Suprapubic skin (tissue), 4 donors: ENCODE results near the gene CDH13. TPM values are rescaled to one million over a fixed set of nuclear protein-coding genes. Genes with fewer than 3 reads are reported as not detected.

Experiments used
- DNase-seq, 2 donors: peaks; one replicate each; pipeline ENCODE4 v3.0.0-alpha.2; 2019; ENCODE audit warnings: low spot score in 2 of 2
- H3K27ac ChIP-seq: fragments of 200-600 bp; sonication (generic); one replicate; pipeline ENCODE4 v1.5.1; 2019
- H3K27me3 ChIP-seq: fragments of 200-600 bp; sonication (generic); one replicate; pipeline ENCODE4 v1.5.1; 2019
- H3K36me3 ChIP-seq: fragments of 200-600 bp; sonication (generic); one replicate; pipeline ENCODE4 v1.5.1; 2019
- H3K4me1 ChIP-seq: fragments of 200-600 bp; sonication (generic); one replicate; pipeline ENCODE4 v1.5.1; 2019
- H3K4me3 ChIP-seq: fragments of 200-600 bp; sonication (generic); one replicate; pipeline ENCODE4 v1.5.1; 2019; ENCODE audit warnings: mild to moderate bottlenecking
- H3K9me3 ChIP-seq: fragments of 200-600 bp; sonication (generic); one replicate; pipeline ENCODE4 v1.5.1; 2019
- EP300 ChIP-seq: sonication (generic); formaldehyde crosslinking; IDR thresholded peaks from one replicate; pipeline ENCODE4 v1.6.1; 2017; ENCODE audit warnings: antibody characterized with exemption
- POLR2A ChIP-seq, 2 donors: fragments of 450-650 bp; IDR thresholded peaks; one replicate each; pipeline ENCODE4 v1.6.1; 2017; ENCODE audit warnings: antibody characterized with exemption in 2 of 2, mild to moderate bottlenecking in 2 of 2, moderate library complexity in 2 of 2
- POLR2AphosphoS5 ChIP-seq, 3 donors: sonication (generic); formaldehyde crosslinking; IDR thresholded peaks; one replicate each; pipeline ENCODE4 v1.6.1; 2017; ENCODE audit warnings: antibody characterized with exemption in 3 of 3
- WGBS: methylation state at CpG from one replicate; pipeline ENCODE4 v1.1.5; 2018; 5-methylcytosine and 5-hydroxymethylcytosine counted together
- total RNA-seq, 4 donors: library from RNA; depleted of rRNA; stranded (reverse); fragments of >200 nt; gene quantifications; one replicate each; pipeline ENCODE4 v1.1.0, GENCODE V29; 2016
- TF ChIP-seq, protein P1 (sequence below), 2 donors: fragments of 200-600 bp in 1 of 2; fragments of 450-650 bp in 1 of 2; sonication (generic) in 1 of 2; IDR thresholded peaks; one replicate each; pipeline ENCODE4 v1.5.1; 2016 to 2019; ENCODE audit warnings: antibody characterized with exemption in 2 of 2, mild to moderate bottlenecking in 1 of 2, moderate library complexity in 1 of 2

The CDH13 gene
- total RNA-seq, 4 donors from 2014 or later = 90.4 to 176 (median 139) TPM

DNA sequence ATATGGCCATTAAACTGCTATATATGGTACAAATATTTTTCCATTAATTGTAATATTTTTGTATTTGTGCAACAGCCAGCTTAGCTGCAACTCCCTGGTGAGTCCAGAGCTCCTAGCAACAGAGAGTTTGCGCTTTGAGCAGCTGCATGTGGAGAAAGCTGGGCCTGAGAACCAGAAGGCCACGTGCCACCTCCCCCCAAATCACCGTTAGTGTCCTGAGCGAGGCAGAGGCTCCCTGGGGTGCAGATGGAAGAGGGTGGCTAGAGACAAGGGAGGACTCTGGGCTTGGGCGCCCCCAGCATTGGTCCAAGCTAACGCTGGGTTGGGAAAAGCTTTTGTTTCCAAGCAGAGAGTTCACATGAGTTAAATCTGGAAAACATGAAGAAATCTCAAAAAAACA is 1222.7 kb downstream of the CDH13 start:
- TF ChIP-seq POLR2A (IDR thresholded peaks at IDR 0.05) (no peak), EP300 (no peak), POLR2AphosphoS5 (IDR thresholded peaks at IDR 0.05) (no peak)
- TF ChIP-seq, protein P1, sequence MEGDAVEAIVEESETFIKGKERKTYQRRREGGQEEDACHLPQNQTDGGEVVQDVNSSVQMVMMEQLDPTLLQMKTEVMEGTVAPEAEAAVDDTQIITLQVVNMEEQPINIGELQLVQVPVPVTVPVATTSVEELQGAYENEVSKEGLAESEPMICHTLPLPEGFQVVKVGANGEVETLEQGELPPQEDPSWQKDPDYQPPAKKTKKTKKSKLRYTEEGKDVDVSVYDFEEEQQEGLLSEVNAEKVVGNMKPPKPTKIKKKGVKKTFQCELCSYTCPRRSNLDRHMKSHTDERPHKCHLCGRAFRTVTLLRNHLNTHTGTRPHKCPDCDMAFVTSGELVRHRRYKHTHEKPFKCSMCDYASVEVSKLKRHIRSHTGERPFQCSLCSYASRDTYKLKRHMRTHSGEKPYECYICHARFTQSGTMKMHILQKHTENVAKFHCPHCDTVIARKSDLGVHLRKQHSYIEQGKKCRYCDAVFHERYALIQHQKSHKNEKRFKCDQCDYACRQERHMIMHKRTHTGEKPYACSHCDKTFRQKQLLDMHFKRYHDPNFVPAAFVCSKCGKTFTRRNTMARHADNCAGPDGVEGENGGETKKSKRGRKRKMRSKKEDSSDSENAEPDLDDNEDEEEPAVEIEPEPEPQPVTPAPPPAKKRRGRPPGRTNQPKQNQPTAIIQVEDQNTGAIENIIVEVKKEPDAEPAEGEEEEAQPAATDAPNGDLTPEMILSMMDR (IDR thresholded peaks at IDR 0.05) = no peak
- Histone ChIP-seq H3K27ac (no peak overlapping the region), H3K4me1 (no peaks in the 10 kb centered on the region), H3K4me3 (no peak overlapping the region), H3K36me3 (no peaks in the 10 kb centered on the region), H3K9me3 (no peaks in the 10 kb centered on the region), H3K27me3 (peaks cover 6% of the 10 kb centered on the region)
- no peak for DNase-seq
- WGBS = 81% methylated on average over 6 of the region's 6 CpGs
